CD4-positive, alpha-beta T cell (primary cell): ENCODE data around the gene EIPR1. TPM values are rescaled to one million over a fixed set of nuclear protein-coding genes. Genes with fewer than 3 reads are reported as not detected.

Source experiments
- ATAC-seq: fragments of 200-7000 bp; cut with Tn5 transposase; one replicate; pipeline ENCODE4 v1.10.0; 2022; ENCODE audit warnings: mild to moderate bottlenecking; ENCODE audit not compliant: poor library complexity
- CTCF ChIA-PET: fragments of 350-600 bp; sonication (Branson Sonifier 250); formaldehyde crosslinking; loops from one replicate; lab custom pipeline; 2021; ENCODE audit warnings: antibody characterized with exemption, inconsistent platforms; lab: Charles Lee
- POLR2A ChIA-PET: fragments of 350-600 bp; sonication (Branson Sonifier 250); formaldehyde crosslinking; loops from one replicate; lab custom pipeline; 2021; ENCODE audit warnings: antibody characterized with exemption, inconsistent platforms; lab: Charles Lee
- DNase-seq, 14 experiments: peaks; one replicate each; pipeline ENCODE4 v3.0.0-alpha.2; 2013 to 2020; ENCODE audit warnings: mixed read lengths in 2 of 14
- H3K27ac ChIP-seq, 2 donors: one replicate each; pipeline versions ENCODE4 v1.5.1 to v1.7.0; 2013; ENCODE audit warnings: low read length in 2 of 2, low read depth in 1 of 2, mild to moderate bottlenecking in 1 of 2
- H3K27me3 ChIP-seq, 2 experiments: 1 replicate in 1 of 2; 2 replicates in 1 of 2; pipeline versions ENCODE4 v1.6.1 to v1.7.0; 2013; ENCODE audit warnings: low read length in 2 of 2, control low read depth in 1 of 2, mild to moderate bottlenecking in 1 of 2, moderate library complexity in 1 of 2; ENCODE audit not compliant: insufficient read depth in 2 of 2, control insufficient read depth in 1 of 2
- H3K36me3 ChIP-seq: one replicate; pipeline ENCODE4 v1.6.1; 2013; ENCODE audit warnings: low read length, control low read depth; ENCODE audit not compliant: insufficient read depth
- H3K4me1 ChIP-seq: one replicate; pipeline ENCODE4 v1.6.1; 2013; ENCODE audit warnings: low read length, control low read depth; ENCODE audit not compliant: insufficient read depth
- H3K4me3 ChIP-seq: one replicate; pipeline ENCODE4 v1.5.1; 2013; ENCODE audit warnings: mild to moderate bottlenecking, low read length, moderate library complexity
- H3K9me3 ChIP-seq, 2 experiments: 1 replicate in 1 of 2; 2 replicates in 1 of 2; pipeline versions ENCODE4 v1.6.1 to v1.7.0; 2013; ENCODE audit warnings: low read length in 2 of 2, mild to moderate bottlenecking in 2 of 2, control low read depth in 1 of 2, moderate library complexity in 1 of 2; ENCODE audit not compliant: control insufficient read depth in 1 of 2, insufficient read depth in 1 of 2
- H3K27ac Mint-ChIP-seq: one replicate; pipeline ENCODE4 v1.8.0; 2020; ENCODE audit warnings: mixed read lengths
- H3K27me3 Mint-ChIP-seq: one replicate; pipeline ENCODE4 v1.8.0; 2021; ENCODE audit warnings: mixed read lengths
- H3K36me3 Mint-ChIP-seq: one replicate; pipeline ENCODE4 v1.8.0; 2021; ENCODE audit warnings: low read depth, mixed read lengths
- H3K4me1 Mint-ChIP-seq: one replicate; pipeline ENCODE4 v1.8.0; 2021; ENCODE audit warnings: low read depth, mixed read lengths
- H3K4me3 Mint-ChIP-seq: one replicate; pipeline ENCODE4 v1.8.0; 2020; ENCODE audit warnings: mild to moderate bottlenecking, mixed read lengths
- H3K9me3 Mint-ChIP-seq: one replicate; pipeline ENCODE4 v1.8.0; 2020; ENCODE audit warnings: mixed read lengths
- intact Hi-C, 2 experiments: fragments of 100-400 bp; cut with DNase I in 1 of 2; cut with micrococcal nuclease in 1 of 2; formaldehyde crosslinking; loops; one replicate each; pipeline versions ENCODE4 v1.15.1 to v1.9.0; 2023 to 2025; cut with DNase I, micrococcal nuclease
- total RNA-seq, 174 experiments: library from RNA in 2 of 174; stranded (reverse) in 2 of 174; gene quantifications; one replicate each; pipeline ENCODE4 v1.2.3 and lab custom pipeline; 2021 to 2026
- TF ChIP-seq, protein P1 (sequence below): fragments of 200-600 bp; IDR thresholded peaks from one replicate; pipeline ENCODE4 v1.8.0; 2022; ENCODE audit warnings: antibody characterized with exemption, mild to moderate bottlenecking

Gene EIPR1
- total RNA-seq, 2 experiments from 2014 or later: 11.0 to 12.4 TPM

DNA sequence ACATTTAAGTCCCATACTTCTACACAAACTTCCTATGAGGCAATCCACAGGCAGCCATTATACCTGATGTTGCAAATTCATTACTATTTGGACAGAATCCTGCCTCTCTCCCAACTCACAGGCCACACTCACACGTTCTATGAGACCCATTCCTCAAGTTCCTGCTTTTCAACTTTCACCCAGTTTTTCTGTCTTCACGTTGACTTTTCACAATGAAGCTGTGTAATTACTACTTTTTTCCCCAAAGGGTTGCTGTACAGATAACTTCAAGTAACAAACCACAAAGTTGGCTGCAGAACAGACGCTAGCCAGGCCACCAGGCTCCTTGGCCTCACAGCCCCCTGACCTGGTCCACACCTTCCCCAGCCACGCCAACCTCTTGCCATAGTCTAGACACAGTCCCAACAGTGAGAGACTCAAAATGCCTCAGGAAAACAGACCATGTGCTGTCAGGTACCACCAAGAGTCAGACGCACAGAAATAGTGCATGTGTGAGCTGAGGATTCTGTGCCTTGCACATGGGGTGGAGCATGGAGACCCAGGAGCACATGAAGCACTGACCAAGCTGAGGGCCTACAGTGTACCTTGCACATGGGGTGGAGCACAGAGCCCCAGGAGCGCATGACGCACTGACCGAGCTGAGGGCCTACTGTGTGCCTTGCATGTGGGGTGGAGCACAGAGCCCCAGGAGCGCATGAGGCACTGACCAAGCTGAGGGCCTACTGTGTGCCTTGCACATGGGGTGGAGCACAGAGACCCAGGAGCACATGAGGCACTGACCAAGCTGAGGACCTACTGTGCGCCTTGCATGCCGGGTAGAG lies 61.0 kb downstream of the EIPR1 start:
- no peak overlapping the region for H3K4me3 ChIP-seq
- Mint-ChIP-seq H3K27ac (no peak overlapping the region), H3K36me3 (peaks cover 30% of the 10 kb centered on the region), H3K4me3 (no peak overlapping the region), H3K4me1 (peaks cover 24% of the 10 kb centered on the region), H3K9me3 (no peaks in the 10 kb centered on the region), H3K27me3 (no peaks in the 10 kb centered on the region)
- DNase-seq (no peak), ATAC-seq (no peak)
- peaks cover 19% of the 10 kb centered on the region for H3K4me1 ChIP-seq
- ChIA-PET POLR2A (no interaction called here), CTCF (no interaction called here)
- no peak overlapping the region for H3K27ac ChIP-seq
- no peaks in the 10 kb centered on the region for H3K27me3 ChIP-seq
- TF ChIP-seq, protein P1, sequence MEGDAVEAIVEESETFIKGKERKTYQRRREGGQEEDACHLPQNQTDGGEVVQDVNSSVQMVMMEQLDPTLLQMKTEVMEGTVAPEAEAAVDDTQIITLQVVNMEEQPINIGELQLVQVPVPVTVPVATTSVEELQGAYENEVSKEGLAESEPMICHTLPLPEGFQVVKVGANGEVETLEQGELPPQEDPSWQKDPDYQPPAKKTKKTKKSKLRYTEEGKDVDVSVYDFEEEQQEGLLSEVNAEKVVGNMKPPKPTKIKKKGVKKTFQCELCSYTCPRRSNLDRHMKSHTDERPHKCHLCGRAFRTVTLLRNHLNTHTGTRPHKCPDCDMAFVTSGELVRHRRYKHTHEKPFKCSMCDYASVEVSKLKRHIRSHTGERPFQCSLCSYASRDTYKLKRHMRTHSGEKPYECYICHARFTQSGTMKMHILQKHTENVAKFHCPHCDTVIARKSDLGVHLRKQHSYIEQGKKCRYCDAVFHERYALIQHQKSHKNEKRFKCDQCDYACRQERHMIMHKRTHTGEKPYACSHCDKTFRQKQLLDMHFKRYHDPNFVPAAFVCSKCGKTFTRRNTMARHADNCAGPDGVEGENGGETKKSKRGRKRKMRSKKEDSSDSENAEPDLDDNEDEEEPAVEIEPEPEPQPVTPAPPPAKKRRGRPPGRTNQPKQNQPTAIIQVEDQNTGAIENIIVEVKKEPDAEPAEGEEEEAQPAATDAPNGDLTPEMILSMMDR: no peak
- peaks cover 21% of the 10 kb centered on the region for H3K36me3 ChIP-seq
- intact Hi-C loops: no loop called here
- no peaks in the 10 kb centered on the region for H3K9me3 ChIP-seq

DNA sequence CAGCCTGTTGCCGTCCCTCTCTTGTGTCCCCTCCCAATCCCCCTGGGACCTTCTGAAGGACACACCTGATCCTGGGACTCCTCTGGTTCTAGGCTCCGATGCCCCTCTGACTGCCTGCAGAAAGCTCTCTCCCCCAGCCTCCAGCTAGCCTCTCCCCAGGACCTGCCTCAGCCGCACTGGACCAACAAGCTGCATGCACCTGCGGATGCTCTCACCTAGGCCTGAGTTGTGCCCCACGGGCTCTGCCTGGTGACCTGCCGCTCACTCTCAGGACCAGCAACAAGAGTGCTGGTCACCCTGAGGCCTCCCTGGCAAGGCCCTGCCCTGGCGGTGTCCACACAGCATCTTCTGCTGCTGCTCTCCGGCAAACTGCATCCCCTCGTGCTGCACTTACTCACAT lies 63.0 kb downstream of the EIPR1 start:
- H3K27ac ChIP-seq: no peak overlapping the region
- TF ChIP-seq, protein P1: no peak
- H3K4me3 Mint-ChIP-seq: no peak overlapping the region
- CTCF ChIA-PET: no interaction called here
- no peak overlapping the region for H3K27ac Mint-ChIP-seq
- H3K9me3 Mint-ChIP-seq: no peaks in the 10 kb centered on the region
- no peak for DNase-seq
- H3K4me1 Mint-ChIP-seq: peaks cover 24% of the 10 kb centered on the region
- POLR2A ChIA-PET: no interaction called here
- peaks cover 19% of the 10 kb centered on the region for H3K4me1 ChIP-seq
- H3K4me3 ChIP-seq: no peak overlapping the region
- no peaks in the 10 kb centered on the region for H3K27me3 ChIP-seq
- peaks cover 17% of the 10 kb centered on the region for H3K36me3 Mint-ChIP-seq
- H3K36me3 ChIP-seq: peaks cover 21% of the 10 kb centered on the region
- H3K27me3 Mint-ChIP-seq: no peaks in the 10 kb centered on the region
- ATAC-seq: no peak
- intact Hi-C loops: no loop called here
- no peaks in the 10 kb centered on the region for H3K9me3 ChIP-seq

DNA sequence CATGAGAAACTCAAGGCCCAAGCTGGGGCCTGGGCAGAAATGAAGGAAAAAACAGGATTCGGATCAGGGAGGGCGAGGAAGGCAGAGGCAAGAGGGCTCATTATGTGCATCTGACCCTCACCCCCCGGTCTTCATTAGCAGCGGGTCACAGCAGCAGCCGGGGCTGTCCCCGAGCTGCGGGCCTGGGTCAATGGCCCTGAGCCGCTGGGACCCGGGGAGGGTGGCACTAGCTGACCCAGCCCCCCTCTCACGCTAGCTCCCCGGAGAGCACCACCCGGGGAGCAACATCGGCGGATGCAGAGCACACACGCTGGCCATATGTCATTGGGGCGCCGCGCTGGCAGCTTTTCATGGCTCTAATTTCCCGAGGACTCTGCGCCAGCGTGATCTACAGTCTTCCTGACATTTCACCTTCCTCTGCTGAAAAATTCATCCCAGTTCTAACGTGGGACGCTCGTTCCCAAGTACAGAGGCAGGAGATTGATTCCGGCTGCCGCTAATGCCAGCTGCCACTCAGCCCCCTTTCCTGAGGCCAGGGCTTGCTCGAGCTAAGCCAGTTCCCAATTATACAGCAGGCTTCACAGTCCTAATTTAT lies 63.7 kb downstream of the EIPR1 start:
- DNase-seq: no peak
- ATAC-seq: no peak
- H3K4me3 Mint-ChIP-seq: no peak overlapping the region
- H3K27me3 ChIP-seq: no peaks in the 10 kb centered on the region
- peaks cover 19% of the 10 kb centered on the region for H3K4me1 ChIP-seq
- TF ChIP-seq, protein P1: no peak
- no peaks in the 10 kb centered on the region for H3K9me3 ChIP-seq
- peaks cover 10% of the 10 kb centered on the region for H3K36me3 Mint-ChIP-seq
- no peak overlapping the region for H3K27ac ChIP-seq
- intact Hi-C loops: no loop called here
- peaks cover 15% of the 10 kb centered on the region for H3K36me3 ChIP-seq
- ChIA-PET POLR2A (no interaction called here), CTCF (no interaction called here)
- no peak overlapping the region for H3K4me3 ChIP-seq
- no peak overlapping the region for H3K27ac Mint-ChIP-seq
- H3K4me1 Mint-ChIP-seq: peaks cover 29% of the 10 kb centered on the region
- no peaks in the 10 kb centered on the region for H3K27me3 Mint-ChIP-seq
- H3K9me3 Mint-ChIP-seq: no peaks in the 10 kb centered on the region
